Kidney glomerular epithelial cell (primary cell): ENCODE measurements around the gene GALNT9.

Source experiments
- DNase-seq: peaks from one replicate; lab custom pipeline; 2025; lab: John Stamatoyannopoulos, UW

GALNT9 gene

DNA sequence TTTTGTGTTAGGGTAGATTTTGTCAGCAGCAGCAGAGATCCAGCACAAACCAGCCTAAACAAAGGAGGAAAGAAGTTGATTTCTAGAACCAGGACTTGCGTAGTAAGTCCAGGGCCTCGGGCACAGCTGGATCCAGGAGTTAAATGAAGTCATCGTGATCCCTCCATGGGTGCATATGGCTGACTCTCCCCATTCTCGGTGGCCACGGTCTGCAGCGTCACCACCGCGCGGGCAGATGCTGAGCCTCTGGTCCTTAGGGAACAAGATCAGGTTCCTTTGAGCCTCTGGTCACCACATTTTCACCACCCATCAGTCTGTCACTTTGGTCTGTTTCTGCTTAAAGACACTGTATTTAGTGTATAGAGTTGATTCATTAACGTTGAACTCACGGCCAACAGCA is 14.8 kb upstream of the GALNT9 start:
- DNase-seq: no peak

DNA sequence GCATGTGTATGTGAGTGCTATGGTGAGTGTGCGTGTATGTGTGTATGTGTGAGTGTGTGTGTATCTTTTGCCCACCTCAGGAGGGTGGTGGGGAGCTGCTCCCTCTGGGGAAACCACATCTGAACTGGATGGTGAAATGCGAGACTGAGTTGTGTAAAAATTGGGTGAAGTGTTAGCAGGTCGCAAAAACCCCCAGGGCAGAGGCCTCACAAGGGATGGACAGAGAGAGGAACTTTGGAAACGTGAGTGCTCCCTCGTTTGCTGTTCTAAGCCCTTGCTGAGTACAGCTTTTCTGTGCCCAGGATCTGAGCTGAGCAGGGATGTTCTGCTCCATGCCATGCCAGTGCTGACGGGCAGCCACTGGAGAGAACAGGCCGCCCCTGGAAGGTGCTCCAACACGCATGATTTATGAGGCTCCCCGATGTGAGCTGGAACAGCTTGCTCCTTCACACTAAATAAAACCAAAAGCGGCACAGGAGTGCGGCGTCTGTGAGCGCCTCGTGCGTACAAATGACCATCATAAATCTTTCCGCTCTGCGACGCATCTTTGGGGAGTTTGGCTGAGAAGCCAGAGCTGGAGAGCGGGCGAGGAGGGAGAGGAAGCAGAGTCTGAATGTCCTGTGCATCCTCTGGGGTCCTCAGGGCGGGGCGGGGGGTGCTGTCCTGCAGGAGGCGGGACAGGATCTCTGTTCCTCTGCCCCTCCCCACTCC is 14.1 kb upstream of the GALNT9 start:
- DNase-seq: no peak

DNA sequence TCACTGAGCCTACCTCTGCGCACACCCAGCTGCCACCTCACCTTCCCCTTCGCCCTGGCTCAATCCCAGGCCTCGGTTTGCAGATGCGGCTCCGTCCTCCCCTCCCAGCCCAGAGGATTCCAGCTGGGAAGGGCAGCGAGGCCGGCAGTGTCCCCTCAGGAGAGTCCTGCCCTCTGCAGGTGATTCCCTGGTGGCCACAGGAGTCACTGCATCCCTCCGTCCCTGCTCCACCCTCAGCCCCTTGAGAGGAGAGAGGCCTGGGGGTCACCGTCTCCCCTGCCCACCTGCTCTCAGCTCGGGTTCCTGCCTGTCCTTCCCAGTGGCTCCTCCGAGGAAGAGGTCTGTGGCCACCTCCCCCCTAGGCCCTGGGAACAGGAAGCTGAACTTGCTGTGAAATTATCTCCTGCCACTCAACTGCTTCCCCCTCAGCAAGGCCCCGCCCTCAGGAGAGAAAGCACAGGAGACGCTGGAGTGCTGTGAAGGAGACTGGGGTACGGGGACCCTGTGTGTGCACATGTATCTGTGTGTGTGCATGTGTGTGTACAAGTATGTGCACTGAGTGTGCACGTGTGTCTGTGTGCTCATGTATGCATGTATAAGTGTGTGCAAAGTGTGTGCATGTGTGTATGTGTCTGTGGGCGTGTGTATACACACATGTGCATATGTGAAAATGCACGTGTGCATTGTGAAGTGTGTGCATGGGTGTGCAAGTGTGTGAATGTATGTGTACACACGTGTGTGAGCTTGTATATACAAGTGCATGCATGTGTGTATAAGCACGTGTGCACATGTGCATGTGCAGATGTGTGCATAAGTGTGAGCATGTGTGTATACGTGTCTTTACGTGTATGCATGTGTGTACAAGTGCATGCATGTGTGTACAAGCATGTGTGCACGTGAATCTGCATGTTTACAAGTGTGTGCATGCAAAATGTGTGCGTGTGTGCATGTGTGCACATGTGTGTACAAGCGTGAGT is 13.2 kb upstream of the GALNT9 start:
- no peak for DNase-seq

DNA sequence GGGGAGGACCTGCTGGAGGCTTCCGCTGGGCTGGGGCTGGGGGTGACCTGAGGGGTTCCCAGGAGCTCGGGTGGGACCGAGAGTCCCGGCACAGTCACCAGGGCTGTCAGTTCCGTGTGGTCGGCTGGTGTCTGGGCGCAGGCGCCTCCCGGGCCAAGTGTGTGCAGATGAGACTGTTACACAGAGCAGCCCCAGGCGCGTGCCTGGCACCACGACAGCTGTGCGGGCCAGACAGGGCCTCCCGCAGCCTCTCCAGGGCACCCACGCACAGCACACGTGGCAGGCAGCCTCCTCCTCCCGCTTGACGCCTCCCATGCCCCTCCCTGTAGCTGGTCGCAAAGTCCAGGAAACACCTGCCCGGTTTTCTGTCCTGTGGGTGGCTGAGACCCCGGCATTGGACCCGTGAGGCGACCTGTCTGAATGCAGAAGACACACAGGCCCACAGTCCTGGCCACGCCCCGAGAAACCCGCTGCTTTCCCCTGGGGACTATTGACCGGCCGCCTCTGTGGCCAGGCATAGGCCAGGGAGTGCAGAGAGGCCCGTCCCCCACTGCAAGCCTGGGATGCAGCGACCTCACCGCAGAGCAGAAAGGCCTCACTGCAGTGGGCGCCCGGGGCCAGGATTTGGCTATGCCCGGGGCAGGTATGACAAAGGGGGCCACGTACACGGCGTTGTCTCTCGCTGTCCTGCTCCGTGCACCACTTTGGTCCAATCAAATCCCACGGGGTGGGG is 12.1 kb upstream of the GALNT9 start:
- DNase-seq: no peak

DNA sequence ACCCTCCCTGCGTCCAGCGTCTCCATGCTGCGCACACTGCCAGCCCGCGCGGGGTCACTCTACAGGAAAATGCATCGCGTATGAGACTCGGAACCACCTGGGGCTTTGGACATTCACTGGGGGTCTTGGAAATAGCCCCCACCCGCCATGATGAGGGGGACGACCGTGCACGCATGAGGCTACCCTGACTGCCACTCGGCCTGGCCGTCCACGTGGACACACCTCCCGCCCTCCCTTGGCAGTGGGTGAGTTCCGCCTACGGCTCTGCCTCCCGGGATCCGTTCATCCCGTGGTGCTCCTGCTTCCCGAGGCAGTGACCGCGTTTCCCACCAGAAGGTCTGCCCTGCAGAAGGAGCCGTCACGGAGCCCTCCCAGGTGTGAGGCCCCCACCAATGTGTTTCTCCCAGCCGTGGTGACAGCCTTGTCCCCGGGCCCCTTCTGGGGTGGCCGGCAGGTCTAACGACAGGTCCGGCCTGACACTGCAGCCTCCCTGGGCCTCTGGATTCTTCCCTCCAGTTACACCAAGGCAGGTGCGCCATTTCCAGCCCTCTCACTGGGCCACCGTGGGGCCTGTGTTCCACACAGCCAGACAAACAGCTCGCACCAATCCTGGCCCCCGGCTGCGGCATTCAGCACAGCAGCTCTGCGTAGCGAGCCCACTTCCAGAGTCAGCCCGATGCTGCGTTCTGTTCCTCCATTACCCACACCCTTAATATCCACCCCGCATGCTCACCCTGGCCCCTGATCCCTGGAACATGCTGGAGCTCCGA is 11.1 kb upstream of the GALNT9 start:
- no peak for DNase-seq

DNA sequence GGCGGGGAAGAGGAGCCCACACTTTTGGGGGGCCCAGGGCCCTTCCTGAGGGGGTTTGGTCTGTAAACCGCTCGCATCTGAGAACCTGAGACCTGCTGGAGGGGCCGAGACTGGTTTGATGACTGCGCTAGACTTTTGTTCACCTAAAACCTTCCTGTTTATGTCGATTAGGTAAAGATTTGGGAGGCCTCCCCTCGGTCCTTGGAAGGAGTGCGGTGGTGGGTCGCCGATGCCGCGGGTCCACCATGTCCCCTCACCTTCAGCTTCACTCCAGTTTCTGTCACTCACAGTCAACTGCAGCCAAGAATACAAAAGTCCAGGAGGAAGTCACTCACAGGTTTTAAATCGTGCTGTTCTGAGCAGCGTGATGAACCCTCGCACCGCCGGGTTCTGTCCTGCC is 10.5 kb upstream of the GALNT9 start:
- no peak for DNase-seq

GRCh38 chr12:132338781-132339180 is 9.4 kb upstream of the GALNT9 start:
- no peak for DNase-seq

DNA sequence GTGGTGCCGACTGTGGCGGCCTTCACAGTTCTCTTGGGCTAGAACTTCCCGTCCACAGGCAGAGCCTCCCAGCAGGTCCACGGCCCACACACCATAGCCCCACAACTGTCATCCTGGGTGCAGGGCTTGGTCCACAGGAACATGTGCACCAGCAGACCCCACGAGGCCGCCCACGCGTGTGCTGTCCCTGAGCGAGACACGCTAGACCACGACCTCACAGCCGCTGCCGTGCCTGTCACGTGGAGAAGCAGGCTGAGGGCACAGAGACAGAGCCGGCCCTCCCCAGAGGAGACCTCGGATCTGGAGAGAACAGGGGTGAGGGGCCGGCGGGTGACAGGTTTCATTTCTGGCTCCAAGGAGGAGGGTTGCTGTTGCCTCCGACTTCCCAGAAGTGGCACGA is 8.9 kb upstream of the GALNT9 start:
- DNase-seq: no peak

GRCh38 chr12:132337557-132337956 is 8.2 kb upstream of the GALNT9 start:
- DNase-seq: no peak

DNA sequence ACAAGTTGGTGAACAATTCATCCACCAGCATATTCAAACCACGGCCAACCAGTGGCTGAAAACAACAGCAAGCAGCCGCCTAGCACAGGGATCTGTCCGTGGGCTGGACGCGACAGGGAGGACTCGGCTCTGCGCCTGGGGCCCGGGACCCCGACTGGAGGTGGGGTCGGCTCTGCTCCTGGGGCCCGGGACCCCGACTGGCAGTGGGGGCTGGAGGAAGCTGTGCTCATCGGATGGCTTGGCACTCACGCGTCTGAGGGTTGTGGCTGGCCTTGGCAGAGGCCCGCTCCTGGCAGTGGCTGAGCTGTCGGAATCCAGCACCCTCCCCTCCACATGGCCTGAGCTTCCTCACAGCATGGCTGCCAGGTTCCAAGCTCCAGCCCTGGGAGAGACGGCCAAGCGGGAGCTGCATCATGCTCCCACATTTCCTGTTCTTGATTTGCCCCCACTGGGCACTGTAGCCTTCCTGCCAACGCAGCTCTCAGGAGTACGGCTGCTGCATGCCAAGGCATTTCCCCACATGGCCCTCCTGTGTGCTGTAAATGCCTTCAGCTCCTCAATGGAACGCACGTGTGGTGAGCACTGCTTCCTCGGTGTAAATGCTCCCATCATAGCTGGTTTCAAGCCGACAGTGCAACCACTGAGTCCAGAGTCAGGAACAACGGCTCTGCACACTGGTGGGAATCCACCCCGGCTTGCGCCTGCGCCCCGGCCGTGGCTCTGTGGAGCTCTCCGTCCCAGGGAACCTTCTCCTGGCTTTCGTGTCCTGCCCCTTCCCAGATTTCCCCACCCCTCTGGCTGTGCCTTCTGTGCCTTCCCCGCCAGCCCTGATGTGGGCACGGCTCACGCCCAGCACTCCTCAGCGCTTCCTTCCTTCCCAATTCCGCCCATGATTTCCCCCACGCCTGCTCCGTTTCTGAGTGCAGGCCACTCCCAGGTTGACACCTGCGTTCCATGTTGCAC is 7.3 kb upstream of the GALNT9 start:
- DNase-seq: no peak

GRCh38 chr12:132335179-132335756 is 5.9 kb upstream of the GALNT9 start:
- no peak for DNase-seq

GRCh38 chr12:132333766-132334165 is 4.4 kb upstream of the GALNT9 start:
- no peak for DNase-seq

GRCh38 chr12:132333273-132333672 is 3.9 kb upstream of the GALNT9 start:
- no peak for DNase-seq

GRCh38 chr12:132330549-132330881 is 1.1 kb upstream of the GALNT9 start:
- no peak for DNase-seq

- no peak for DNase-seq
Observed at GRCh38 chr12:132329720-132330548, 545 bp upstream of the GALNT9 start.

DNA sequence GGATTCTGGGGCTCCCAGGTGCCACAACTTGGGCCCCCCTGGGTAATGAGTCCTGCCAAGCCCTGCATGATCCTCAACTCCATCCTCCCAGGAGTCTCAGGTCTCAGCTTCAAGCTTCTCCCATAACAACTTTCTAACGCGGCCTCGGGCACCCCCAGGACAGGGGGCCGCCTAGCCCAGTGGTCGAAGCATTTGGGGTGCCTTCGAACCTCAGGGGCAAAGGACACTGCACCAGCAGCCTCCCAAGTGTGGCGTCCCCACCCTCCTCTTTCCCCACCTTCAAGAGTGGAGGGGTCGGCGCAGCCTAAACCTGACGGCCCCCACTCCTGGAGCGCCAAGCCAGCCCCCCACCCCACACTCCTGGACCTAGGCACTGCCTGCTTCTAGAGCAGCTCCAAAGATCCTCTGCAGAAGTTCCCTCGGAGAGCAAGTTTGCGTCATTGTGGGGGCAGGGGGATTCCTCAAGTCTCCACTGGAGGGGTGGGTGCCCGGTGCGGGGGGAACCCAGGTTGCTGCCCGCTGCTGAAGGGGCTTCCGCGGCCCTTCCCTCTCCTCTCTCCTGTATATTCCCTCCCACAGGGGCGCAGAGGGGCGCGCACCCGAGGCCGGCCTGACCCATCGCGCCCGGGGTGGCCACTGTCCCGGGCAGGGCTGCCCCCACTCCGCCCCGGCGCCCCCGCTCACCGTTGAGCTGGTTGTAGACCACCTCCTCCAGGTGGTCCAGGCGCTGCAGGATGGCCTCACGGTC is 933 bp downstream of the GALNT9 start:
- no peak for DNase-seq

- DNase-seq: peak; percentile 74
Observed at GRCh38 chr12:132327336-132328171, 1.8 kb downstream of the GALNT9 start.

GRCh38 chr12:132326646-132327045 is 2.7 kb downstream of the GALNT9 start:
- DNase-seq: no peak
